CD4-positive, alpha-beta T cell treated with Interleukin-4 for 4 hours (primary cell): Measurements from ENCODE around the gene CAMK2D.

Experiments used
- DNase-seq: peaks from one replicate; pipeline ENCODE4 v3.0.0-alpha.2; 2020

The CAMK2D gene

DNA sequence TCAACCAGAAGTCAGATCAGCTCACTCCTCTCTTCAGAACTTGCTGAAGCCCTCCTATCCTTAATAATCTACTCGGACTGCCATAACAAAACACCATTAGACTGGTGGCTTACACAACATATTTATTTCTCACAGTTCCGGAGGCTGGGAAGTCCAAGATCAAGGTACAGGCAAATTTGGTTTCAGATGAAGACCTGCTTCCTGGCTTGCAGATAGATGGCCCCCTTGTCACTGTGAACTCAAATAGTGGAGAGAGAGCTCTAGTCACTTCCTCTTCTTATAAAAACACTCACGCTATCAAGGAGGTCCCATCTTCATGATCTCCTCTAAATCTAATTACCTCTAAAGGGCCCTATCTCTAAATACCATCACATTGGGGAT is 125.1 kb downstream of the CAMK2D start:
- DNase-seq, result peak; percentile 50

DNA sequence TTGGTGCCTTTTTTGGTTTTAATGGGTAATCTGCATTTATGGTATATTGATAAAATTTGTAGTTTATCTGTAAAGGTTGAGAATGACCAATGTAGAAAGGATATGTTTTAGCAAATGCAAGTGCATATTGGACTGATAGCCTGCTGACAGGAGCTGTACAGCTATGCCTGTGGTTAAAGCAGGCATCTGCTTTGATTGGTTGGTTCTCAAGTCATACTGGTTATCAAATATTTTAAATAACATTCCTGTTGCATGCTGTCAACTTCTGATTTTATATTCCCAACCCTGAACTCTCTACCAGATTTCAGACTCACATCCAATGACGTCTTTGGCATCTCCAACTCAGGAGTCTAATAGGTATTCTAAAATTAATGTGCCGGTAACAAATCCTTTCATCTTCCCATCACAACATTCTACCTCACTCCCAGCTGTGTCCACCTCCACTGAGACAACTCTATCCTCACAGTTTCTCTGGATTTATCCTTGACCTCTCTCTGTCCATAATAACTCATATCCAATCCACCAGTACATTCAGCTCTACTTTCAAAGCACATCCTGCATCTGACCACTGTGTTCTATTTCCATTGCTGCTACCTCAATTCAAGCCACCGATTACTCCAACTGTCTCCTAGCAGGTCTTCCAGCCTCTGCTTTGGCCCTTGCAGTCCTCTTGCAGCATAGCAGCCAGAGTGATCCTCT is 125.7 kb downstream of the CAMK2D start:
- no peak for DNase-seq

DNA sequence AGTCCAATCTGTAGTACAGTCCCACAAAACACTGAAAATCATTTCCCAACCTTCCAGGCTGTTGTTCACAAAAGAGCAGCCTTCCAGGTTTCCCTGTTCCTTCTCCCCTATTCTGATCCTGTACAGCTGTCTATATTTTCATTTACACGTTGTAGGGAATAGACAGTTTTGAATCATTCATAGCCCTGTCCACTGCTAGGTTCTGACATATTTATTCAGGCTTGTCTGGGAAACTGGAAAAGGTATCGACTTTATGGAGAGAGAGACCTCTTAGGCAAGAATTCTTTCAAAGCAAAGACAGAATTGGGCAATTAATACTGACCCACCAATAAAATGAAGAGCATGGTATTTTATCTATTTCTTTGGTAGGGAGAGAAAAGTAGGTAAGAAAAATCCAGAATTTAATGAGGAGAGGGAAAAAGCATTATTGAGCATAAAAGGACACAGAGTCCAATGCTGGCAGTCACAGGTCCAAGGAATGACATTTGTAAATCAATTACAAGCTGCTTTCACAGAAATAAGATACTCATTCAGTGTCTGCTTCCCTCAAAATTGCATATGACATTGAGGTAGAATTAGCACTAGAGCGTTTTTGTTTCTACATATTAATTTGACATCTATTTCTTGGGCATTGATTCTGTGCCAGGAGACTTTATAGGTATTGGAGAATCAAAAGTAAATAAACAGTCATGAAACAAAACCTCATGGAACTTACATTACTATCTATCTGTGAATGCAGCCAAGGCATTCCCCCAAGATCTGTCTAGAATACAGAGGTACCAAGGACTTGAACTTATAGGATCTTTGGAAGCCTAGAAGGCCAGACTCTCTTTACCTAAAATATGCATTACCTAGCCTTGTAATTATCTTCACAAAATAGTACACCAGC is 127.2 kb downstream of the CAMK2D start:
- DNase-seq, result no peak

DNA sequence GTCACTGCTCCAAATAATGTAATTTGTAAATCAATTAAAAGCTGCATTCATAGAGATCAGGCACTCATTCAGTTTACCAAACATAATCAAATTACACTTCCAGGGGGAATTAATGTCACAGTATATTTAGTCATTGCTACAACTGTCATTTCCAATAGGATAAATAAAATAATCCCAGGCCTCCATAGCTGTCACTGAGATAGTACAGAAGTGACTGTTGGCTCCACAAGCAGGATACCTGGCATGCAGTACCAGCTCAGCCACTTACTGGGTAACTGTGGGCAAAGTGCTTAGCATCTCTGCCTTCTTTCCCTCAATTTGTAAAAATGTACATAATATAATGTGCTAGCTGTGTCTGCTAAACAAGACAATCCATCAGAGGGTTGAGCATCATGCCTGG is 128.1 kb downstream of the CAMK2D start:
- DNase-seq, result no peak

DNA sequence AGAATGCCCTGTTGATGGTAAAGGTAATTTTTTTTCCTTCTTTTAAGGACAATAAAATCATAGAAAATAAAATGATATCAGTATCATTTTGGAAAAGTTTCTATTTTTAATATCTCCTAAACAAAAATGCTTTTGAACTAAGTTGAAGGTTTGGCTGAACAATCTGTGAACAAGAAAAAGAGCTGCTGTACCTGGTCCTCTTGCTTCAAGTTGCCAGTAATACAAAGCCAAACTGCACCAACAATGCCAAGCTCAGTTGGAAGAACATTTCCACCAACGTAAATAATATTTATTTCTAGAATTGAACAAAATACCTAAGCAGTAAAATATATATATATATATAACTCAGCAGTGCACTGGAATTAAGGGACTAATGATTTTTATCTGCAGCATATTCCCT is 132.8 kb downstream of the CAMK2D start:
- no peak for DNase-seq

GRCh38 chr4:113627321-113627720 is 134.2 kb downstream of the CAMK2D start:
- no peak for DNase-seq

DNA sequence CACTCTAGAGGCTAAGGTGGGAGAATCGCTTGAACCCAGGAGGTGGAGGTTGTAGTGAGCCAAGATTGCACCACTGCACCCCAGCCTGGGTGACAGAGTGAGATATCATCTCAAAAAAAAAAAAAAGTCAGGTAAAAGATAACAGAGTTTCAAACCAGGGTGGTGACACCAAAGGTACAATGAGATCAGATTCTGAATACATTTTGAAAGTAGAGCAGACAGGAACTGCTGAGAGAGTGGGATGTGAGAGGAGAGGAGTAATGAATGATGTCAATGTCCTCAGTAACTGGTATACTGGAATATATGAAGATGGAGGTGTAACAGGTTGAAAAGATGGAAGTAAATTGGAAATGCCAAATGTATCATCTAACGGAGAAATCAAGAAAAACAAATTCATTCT is 135.6 kb downstream of the CAMK2D start:
- no peak for DNase-seq

DNA sequence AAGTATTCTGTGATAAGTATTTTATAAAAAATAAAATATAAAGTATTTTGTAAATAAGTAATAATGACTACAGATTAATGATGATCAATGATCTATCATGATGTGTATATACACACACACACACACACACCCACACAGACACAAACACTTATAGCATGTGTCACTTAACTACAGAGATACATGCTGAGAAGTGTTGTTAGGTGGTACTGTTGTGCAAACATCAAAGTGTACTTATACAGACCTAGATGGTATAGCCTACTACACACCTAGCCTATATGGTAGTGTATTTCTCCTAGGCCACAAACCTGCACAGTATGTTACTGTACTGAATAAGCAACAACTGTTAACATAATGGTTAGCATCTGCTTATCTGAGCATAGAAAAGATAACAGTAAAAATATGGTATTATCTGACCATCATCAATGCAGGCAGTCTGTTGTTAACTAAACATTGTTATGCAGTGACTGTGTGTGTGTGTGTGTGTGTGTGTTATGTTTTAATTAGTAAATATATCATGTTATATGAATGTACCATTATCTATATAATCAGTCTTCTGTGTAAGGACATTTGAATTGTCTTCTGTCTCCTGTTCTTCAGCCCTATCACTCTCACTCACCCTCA is 138.2 kb downstream of the CAMK2D start:
- no peak for DNase-seq

GRCh38 chr4:113621633-113622032 is 139.9 kb downstream of the CAMK2D start:
- no peak for DNase-seq

DNA sequence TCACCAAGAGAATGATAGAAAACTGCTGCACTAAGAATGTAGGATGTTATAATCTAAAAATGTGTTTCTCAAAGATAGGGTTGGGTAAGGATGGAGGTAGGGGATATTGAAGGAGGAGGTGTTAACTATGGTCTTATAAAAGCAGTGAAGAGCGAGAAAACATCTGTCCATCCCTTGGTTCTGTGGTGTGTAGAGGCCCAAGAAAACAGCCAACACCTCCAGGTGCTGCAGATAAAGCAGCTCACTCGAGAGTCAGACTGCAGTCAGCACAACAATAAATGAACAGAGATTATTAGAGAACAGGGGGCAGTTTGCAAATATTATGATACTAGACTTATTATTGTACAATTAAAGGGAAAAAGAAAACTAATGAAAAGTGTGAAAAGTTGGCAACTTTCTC is 141.5 kb downstream of the CAMK2D start:
- DNase-seq, result no peak

- DNase-seq, result no peak
Measured at GRCh38 chr4:113619526-113619925, 142.0 kb downstream of the CAMK2D start.

DNA sequence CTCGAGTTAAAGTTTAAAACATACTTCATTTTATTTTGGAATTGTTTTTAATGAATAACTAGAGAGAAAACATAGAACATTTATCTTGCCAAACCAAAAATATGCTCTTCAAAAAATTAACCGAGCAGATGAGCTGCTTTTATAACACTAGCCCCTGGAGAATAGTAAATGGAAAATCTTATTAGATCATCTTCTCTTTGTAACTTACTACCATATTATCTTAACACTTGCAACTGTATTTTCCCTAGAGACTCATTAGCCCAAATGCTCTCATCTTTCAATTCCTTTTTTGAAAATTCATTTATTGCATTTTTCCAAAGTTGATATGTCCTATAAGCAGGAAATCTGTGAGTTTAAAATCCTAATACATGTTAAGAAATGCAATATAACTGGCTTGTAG is 143.3 kb downstream of the CAMK2D start:
- no peak for DNase-seq

- DNase-seq, result no peak
Measured at GRCh38 chr4:113617195-113617594, 144.3 kb downstream of the CAMK2D start.

DNA sequence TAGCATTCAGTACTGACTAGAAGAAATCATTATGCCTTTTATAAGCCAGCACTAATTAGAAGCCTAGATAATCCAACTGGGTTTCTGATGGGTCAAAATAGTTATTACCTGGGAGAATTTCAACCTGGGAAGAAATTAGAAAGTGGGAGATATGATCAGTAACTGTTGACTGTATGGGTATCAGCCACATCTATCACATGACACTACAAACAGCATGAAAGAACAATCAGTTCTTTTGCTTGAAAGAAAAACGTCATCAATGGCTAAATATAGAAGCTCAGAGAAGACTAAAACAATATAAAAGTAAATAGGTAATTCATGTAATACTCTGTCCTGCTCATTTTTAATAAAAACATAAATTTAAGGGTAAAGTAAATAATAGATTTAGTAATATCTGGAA is 145.1 kb downstream of the CAMK2D start:
- DNase-seq, result no peak

DNA sequence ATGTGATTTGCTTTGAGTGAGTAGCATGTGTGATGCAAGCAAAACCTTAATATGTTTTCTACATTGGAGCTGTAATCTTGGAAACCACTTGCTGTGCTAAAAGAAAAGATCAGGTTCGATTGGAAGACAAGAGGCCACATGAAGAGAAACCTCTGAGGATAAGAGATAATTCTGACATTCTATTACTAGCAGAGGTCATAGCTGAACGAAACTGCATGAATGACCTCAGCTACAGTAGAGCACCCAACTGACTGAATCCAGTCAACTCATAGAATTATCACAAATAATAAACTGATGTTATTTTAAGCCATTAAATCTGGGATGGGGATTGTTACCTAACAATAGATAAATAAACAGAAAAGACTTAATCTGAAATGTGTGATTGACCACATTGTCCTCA is 147.1 kb downstream of the CAMK2D start:
- DNase-seq, result no peak

DNA sequence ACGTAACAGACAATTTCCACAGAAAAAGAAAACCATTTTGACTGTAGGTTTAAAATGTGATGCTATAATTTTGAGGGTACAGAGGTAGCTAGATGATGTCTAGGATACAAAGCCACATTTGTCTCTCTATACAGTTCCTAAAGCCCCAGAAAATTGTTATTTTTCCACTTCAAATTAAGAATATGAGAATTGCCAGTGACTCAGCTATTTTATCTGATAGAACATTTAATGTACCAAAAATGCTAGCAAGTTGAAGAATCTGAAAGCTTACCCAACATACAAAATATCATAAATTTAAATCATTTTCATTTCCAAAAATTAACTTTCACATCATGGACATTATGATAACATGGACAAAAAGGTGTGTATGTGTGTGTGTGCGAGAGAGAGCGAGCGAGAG is 148.0 kb downstream of the CAMK2D start:
- no peak for DNase-seq

- DNase-seq, result no peak
Measured at GRCh38 chr4:113610537-113610936, 151.0 kb downstream of the CAMK2D start.

DNA sequence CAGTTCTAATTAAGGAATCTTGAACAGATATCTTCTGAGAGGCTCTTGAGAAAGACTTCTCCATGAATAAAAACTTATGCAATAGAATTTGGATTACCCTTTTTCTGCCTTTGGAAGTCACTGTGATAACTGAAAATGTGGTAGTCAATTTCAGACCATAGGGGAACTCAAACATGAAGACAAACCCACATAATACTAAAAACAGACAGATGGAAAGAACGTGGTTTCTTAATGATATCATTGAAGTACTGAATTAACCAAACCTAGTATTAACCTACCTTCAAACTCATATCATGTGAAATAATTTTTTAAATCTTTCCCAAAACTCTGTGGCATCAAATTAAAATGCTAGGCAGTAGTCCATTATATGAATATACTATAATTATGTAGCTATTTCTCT is 153.5 kb downstream of the CAMK2D start:
- no peak for DNase-seq

- DNase-seq, result no peak
Measured at GRCh38 chr4:113607147-113607720, 154.3 kb downstream of the CAMK2D start.

GRCh38 chr4:113604955-113605354 is 156.6 kb downstream of the CAMK2D start:
- DNase-seq, result no peak

- DNase-seq, result no peak
Measured at GRCh38 chr4:113603911-113604310, 157.6 kb downstream of the CAMK2D start.

- no peak for DNase-seq
Measured at GRCh38 chr4:113602646-113603228, 158.8 kb downstream of the CAMK2D start.

- no peak for DNase-seq
Measured at GRCh38 chr4:113601636-113602035, 159.9 kb downstream of the CAMK2D start.
